Measurements from ENCODE around the gene USF3.

DNA sequence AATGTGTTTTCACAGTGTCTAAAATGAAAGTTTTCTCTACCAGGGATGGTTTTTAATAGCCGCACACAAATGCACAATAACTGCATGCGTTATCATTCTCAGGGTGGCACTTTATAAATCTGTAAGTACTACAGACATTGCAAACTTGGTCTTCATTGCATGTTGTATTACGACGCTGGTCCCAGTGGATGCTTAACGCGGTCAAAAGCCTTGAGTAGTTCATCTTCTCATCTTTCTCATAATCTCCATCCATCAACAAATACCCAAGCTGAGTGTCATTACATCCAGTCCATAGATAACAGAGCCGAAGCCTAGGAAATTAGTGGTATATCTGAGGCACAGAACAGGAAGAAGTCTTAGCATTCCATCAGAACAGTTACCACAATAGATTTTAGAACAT, 72.6 kb downstream of the USF3 start:
- TF ChIP-seq NANOG (IDR thresholded peaks at IDR 0.05; ENCODE audit: borderline replicate concordance): no peak
- TF ChIP-seq POLR2AphosphoS5 (IDR thresholded peaks at IDR 0.05; ENCODE audit: low read depth): no peak
- TF ChIP-seq CTCF (conservative IDR thresholded peaks at IDR 0.05; ENCODE audit: low read depth in 2 of 2): no peak
